ENCODE results near the gene FYCO1. TPM values are rescaled to one million over a fixed set of nuclear protein-coding genes. Genes with fewer than 3 reads are reported as not detected.

FYCO1 gene
- total and polyA plus RNA-seq, 7 donors, result 8.4 to 115 (median 72.1) TPM

DNA sequence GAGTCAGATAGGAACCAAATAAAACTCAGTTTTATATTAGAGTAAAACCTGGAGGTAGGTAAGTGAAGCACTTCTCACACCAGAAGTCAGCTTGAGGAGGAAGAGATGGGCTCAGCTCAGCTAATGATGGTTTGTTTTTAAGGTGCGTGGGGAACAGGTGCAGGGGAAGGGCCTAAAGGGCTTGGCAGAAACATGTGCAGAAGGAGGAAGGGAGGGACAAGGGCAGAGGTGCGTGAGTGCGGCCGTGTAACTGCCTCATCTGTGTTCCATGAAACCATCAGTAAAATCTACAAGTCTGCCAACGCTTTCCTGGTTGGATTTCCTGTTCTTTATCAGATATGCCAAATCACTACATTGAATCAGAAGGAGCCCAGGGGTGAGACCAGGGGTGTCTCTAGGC lies 19.9 kb downstream of the FYCO1 start:
- TF ChIP-seq POLR2AphosphoS5 (IDR thresholded peaks at IDR 0.05) (no peak), POLR2A (IDR thresholded peaks at IDR 0.05) (no peak), EP300 (IDR thresholded peaks at IDR 0.05) (no peak)
- TF ChIP-seq, protein P1, sequence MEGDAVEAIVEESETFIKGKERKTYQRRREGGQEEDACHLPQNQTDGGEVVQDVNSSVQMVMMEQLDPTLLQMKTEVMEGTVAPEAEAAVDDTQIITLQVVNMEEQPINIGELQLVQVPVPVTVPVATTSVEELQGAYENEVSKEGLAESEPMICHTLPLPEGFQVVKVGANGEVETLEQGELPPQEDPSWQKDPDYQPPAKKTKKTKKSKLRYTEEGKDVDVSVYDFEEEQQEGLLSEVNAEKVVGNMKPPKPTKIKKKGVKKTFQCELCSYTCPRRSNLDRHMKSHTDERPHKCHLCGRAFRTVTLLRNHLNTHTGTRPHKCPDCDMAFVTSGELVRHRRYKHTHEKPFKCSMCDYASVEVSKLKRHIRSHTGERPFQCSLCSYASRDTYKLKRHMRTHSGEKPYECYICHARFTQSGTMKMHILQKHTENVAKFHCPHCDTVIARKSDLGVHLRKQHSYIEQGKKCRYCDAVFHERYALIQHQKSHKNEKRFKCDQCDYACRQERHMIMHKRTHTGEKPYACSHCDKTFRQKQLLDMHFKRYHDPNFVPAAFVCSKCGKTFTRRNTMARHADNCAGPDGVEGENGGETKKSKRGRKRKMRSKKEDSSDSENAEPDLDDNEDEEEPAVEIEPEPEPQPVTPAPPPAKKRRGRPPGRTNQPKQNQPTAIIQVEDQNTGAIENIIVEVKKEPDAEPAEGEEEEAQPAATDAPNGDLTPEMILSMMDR (IDR thresholded peaks at IDR 0.05), result no peak
- H3K4me3 ChIP-seq, result no peak overlapping the region
- no peak for DNase-seq
- no peaks in the 10 kb centered on the region for H3K9me3 ChIP-seq
- no peaks in the 10 kb centered on the region for H3K27me3 ChIP-seq
- intact Hi-C loops (cut with DNase I), result no loop called here
- H3K27ac ChIP-seq, result peak overlapping the region in 2 of 4 donors; percentile 15 to 31
- peaks cover 18 to 66% (median 30%) of the 10 kb centered on the region in 4 donors for H3K36me3 ChIP-seq
- H3K4me1 ChIP-seq, result peaks cover 0 to 39% (median 17%) of the 10 kb centered on the region in 4 donors
- 15 to 44% methylated on average over 5 of the region's 5 CpGs for WGBS, 2 donors

DNA sequence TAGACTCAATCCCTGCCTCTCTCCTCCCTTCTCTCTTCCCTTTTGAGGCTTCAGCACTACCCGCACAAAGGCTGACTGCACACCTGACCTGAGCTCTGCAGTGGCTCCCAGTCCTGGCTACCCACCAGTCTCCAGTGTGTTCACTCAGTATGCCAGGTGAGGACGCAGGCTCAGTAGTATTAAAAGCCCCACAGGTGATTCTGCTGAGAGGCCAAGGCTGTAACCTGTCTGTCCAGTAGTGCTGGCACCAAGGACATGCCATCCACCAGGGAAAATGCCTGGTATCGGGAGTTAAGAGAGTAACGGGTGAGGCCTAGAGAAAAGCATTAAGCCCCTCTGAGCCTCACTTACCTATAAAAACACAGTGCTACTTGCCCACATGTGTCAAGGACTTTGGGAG lies 20.9 kb downstream of the FYCO1 start:
- Histone ChIP-seq H3K36me3 (peaks cover 17 to 66% (median 30%) of the 10 kb centered on the region in 4 donors), H3K27me3 (no peaks in the 10 kb centered on the region), H3K9me3 (no peaks in the 10 kb centered on the region), H3K4me3 (no peak overlapping the region), H3K4me1 (peaks cover 0 to 47% (median 17%) of the 10 kb centered on the region in 4 donors), H3K27ac (peak overlapping the region in 3 of 4 donors; percentile 18 to 74 (median 32))
- intact Hi-C loops (cut with DNase I), result no loop called here
- TF ChIP-seq, protein P1 (IDR thresholded peaks at IDR 0.05), result no peak
- TF ChIP-seq POLR2AphosphoS5 (IDR thresholded peaks at IDR 0.05), result no peak
- no peak for TF ChIP-seq EP300 (IDR thresholded peaks at IDR 0.05)
- no peak for TF ChIP-seq POLR2A (IDR thresholded peaks at IDR 0.05)
- no peak for DNase-seq
- WGBS, 2 donors, result 73 to 95% methylated on average over 4 of the region's 4 CpGs

DNA sequence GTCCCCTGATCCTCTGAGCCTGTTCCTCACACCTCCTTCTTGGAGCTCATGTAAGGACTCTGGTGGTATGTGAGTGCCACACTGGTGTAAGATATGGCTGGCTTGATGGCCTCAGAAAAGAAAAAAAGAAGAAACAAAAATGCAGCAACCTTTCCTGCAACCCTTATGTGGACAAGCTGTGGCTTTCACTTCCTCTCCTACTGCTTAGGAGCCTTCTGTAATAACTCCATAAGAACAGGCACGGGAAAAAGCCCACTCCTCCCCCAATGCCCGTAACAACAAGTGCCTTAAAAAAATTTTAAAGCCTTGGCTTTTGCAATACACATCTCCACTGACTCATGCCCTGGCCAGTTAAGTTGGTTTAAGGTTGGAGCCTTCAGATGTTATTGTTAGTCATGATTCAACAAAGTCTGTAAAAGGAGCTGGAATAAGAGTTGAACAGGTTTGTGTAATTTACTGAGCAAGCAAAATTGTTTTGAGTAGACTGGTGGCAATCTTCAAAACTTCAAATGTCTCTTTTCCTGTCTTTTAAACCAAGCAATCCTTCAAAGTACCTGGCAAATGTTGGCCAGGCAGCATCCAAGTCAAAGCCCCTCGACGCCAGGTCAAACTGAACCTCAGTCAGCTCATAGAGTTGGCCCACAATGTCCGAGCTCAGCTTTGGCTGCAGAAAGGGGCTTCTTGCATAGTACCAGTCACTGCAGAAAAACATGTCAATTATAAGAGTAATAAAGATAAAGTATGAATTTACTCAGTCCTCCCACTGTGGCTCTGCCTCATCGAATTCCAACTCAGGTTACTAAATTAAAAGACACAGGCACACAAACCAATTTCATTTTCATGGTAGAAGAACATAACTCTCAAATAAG lies 22.9 kb downstream of the FYCO1 start:
- WGBS, 2 donors, result 75 to 79% methylated on average over 6 of the region's 6 CpGs
- intact Hi-C loops (cut with DNase I), result loop anchor here (2.0 kb wide), 1 partner anchor 14 kb away; no protein-coding TSS in a partner anchor
- Histone ChIP-seq H3K4me1 (peaks cover 0 to 60% (median 30%) of the 10 kb centered on the region in 4 donors), H3K4me3 (no peak overlapping the region), H3K27ac (peak overlapping the region; percentile 66 to 87 (median 78)), H3K36me3 (peaks cover 15 to 68% (median 27%) of the 10 kb centered on the region in 4 donors), H3K27me3 (no peaks in the 10 kb centered on the region), H3K9me3 (no peaks in the 10 kb centered on the region)
- TF ChIP-seq EP300 (IDR thresholded peaks at IDR 0.05), result peak in 3 of 4 donors; percentile 21 to 62 (median 27)
- TF ChIP-seq, protein P1 (IDR thresholded peaks at IDR 0.05), result no peak
- no peak for TF ChIP-seq POLR2A (IDR thresholded peaks at IDR 0.05)
- TF ChIP-seq POLR2AphosphoS5 (IDR thresholded peaks at IDR 0.05), result peak; percentile 10 to 69 (median 51)
- peak; percentile 84 for DNase-seq

DNA sequence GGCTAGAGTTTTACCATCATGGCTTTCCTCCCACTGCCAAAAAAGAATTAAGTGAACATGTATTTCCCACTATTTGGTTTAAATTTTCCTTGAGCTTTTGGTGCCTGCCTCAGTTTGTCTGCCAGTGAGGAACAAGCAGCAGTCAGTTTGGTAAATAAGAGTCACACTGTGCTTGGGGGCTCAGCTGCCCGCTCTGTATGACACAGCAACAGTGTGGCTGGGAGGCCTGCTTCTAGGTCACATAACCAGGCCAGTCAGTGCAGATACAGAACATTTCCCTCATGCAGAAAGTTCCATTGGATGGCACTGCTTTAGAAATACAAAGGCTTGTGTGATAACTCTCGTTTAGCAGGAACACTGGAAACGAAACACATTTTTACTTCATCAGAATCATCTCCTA lies 25.7 kb downstream of the FYCO1 start:
- no peaks in the 10 kb centered on the region for H3K9me3 ChIP-seq
- peak overlapping the region in 3 of 4 donors; percentile 20 to 87 (median 81) for H3K27ac ChIP-seq
- WGBS, 2 donors, result 94 to 95% methylated on average over 3 of the region's 3 CpGs
- DNase-seq, result no peak
- TF ChIP-seq, protein P1 (IDR thresholded peaks at IDR 0.05), result no peak
- no peak for TF ChIP-seq EP300 (IDR thresholded peaks at IDR 0.05)
- no peak for TF ChIP-seq POLR2A (IDR thresholded peaks at IDR 0.05)
- no peak for TF ChIP-seq POLR2AphosphoS5 (IDR thresholded peaks at IDR 0.05)
- peaks cover 0 to 78% (median 45%) of the 10 kb centered on the region in 4 donors for H3K4me1 ChIP-seq
- H3K4me3 ChIP-seq, result no peak overlapping the region
- intact Hi-C loops (cut with DNase I), result no loop called here
- H3K27me3 ChIP-seq, result no peaks in the 10 kb centered on the region
- H3K36me3 ChIP-seq, result peaks cover 18 to 71% (median 44%) of the 10 kb centered on the region in 4 donors
